K562 (cell line): ENCODE measurements around the gene ARID3C. TPM values are rescaled to one million over a fixed set of nuclear protein-coding genes. Genes with fewer than 3 reads are reported as not detected.
A peak's percentile ranks its signal among the peaks of the same experiment; 100 is the strongest.

Source experiments
- ATAC-seq: fragments of 200-7000 bp; cut with Tn5 transposase; 3 replicates; pipeline ENCODE4 v1.9.1; 2020; ENCODE audit warnings: moderate library complexity
- BruUV-seq: library from RNA; stranded (reverse); fragments of 400-500 nt; replicated peaks from 2 replicates; lab custom pipeline; 2021; lab: Mats Ljungman, UMichigan
- CTCF ChIA-PET: fragments of 300-600 bp; formaldehyde crosslinking; extraction: SDS; loops from one replicate; lab custom pipeline; 2021; ENCODE audit warnings: low intra/inter-chr PET ratio; lab: Yijun Ruan, JAX
- POLR2A ChIA-PET: fragments of 300-600, 350-650 bp; sonication (Branson Sonifier 250); formaldehyde crosslinking; extraction: SDS; loops from one replicate; lab custom pipeline; 2021; ENCODE audit warnings: antibody characterized with exemption, inconsistent platforms; lab: Yijun Ruan, JAX
- DNase-seq, 4 experiments: peaks; one replicate each; pipeline versions ENCODE4 v3.0.0 to v3.0.0-alpha.2; 2011 to 2018; ENCODE audit warnings: low spot score in 3 of 4, mixed read lengths in 3 of 4; ENCODE audit errors: extremely low read depth in 1 of 4
- FAIRE-seq: peaks from 2 replicates; lab custom pipeline; 2011; peaks lifted over from hg19 to GRCh38; lab: Jason Lieb, UNC
- H2AFZ ChIP-seq: 2 replicates; pipeline ENCODE4 v1.6.0; 2011; ENCODE audit warnings: low read depth, low read length, control low read depth, inconsistent platforms
- H3K27ac ChIP-seq: fragments of 200-600 bp; 3 replicates; pipeline ENCODE4 v1.8.0; 2011; ENCODE audit warnings: low read depth, mild to moderate bottlenecking, control low read depth, inconsistent platforms, low read length, moderate library complexity, mixed read lengths; ENCODE audit errors: extremely low read depth
- H3K27me3 ChIP-seq, 2 experiments: fragments of 300-600 bp in 1 of 2; 2 replicates in 1 of 2; 3 replicates in 1 of 2; pipeline versions ENCODE4 v1.6.0 to v1.8.0; 2011; ENCODE audit warnings: inconsistent platforms in 2 of 2, low read length in 2 of 2, mild to moderate bottlenecking in 1 of 2, mixed read lengths in 1 of 2, moderate library complexity in 1 of 2; ENCODE audit not compliant: control insufficient read depth in 2 of 2, insufficient read depth in 2 of 2
- H3K36me3 ChIP-seq: fragments of 300-600 bp; 3 replicates; pipeline ENCODE4 v1.8.0; 2011; ENCODE audit warnings: mild to moderate bottlenecking, low read length, inconsistent platforms; ENCODE audit not compliant: control insufficient read depth, insufficient read depth
- H3K4me1 ChIP-seq, 2 experiments: fragments of 200-600 bp in 1 of 2; replicated peaks in 1 of 2; 2 replicates in 1 of 2; 3 replicates in 1 of 2; pipeline versions ENCODE4 v1.5.1 to v1.8.0; 2011; ENCODE audit warnings: inconsistent platforms in 2 of 2, low read length in 2 of 2, mild to moderate bottlenecking in 1 of 2, mixed read lengths in 1 of 2, moderate library complexity in 1 of 2; ENCODE audit not compliant: control insufficient read depth in 2 of 2, insufficient read depth in 2 of 2
- H3K4me2 ChIP-seq: 2 replicates; pipeline ENCODE4 v1.6.1; 2011; ENCODE audit warnings: low read length, control low read depth, inconsistent platforms, mixed read lengths; ENCODE audit not compliant: insufficient read depth
- H3K4me3 ChIP-seq: fragments of 200-600 bp; sonication (generic), shearing (Covaris generic); 2 replicates; pipeline ENCODE4 v1.5.1; 2016; ENCODE audit warnings: control low read depth, inconsistent platforms
- H3K79me2 ChIP-seq: fragments of 200-600 bp; 3 replicates; pipeline ENCODE4 v1.8.0; 2011; ENCODE audit warnings: low read length, inconsistent platforms; ENCODE audit not compliant: control insufficient read depth, insufficient read depth
- H3K9ac ChIP-seq, 2 experiments: 2 replicates each; pipeline versions ENCODE4 v1.6.0 to v1.6.1; 2011; ENCODE audit warnings: low read depth in 2 of 2, low read length in 2 of 2, control low read depth in 1 of 2, inconsistent platforms in 1 of 2, mild to moderate bottlenecking in 1 of 2, mixed read lengths in 1 of 2; ENCODE audit not compliant: insufficient read depth in 1 of 2
- H3K9me1 ChIP-seq: one replicate; pipeline ENCODE4 v1.6.0; 2011; ENCODE audit warnings: inconsistent platforms, mild to moderate bottlenecking, low read length, moderate library complexity; ENCODE audit not compliant: control insufficient read depth, insufficient read depth
- H3K9me3 ChIP-seq: replicated peaks from 2 replicates; pipeline ENCODE4 v1.5.1; 2011; ENCODE audit warnings: low read depth, low read length, inconsistent platforms; ENCODE audit not compliant: control insufficient read depth, insufficient read depth
- H4K20me1 ChIP-seq: replicated peaks from 2 replicates; pipeline ENCODE4 v1.6.1; 2011; ENCODE audit warnings: low read length, inconsistent platforms, mixed read lengths; ENCODE audit not compliant: control insufficient read depth, insufficient read depth
- DNMT1 ChIP-seq: fragments of 450-650 bp; IDR thresholded peaks from 2 replicates; pipeline ENCODE4 v1.6.1; 2016; ENCODE audit warnings: antibody characterized with exemption, mild to moderate bottlenecking
- JUN ChIP-seq, 2 experiments: sonication (generic) in 1 of 2; formaldehyde crosslinking in 1 of 2; IDR thresholded peaks; 2 replicates each; pipeline versions ENCODE4 v1.6.1 to v1.8.0; 2012 to 2022; ENCODE audit warnings: borderline replicate concordance in 2 of 2, mild to moderate bottlenecking in 2 of 2, improper control_type of control experiment in 1 of 2, low read depth in 1 of 2, low read length in 1 of 2, missing genetic modification reagents in 1 of 2
- MNT ChIP-seq, 2 experiments: fragments of 450-650 bp; conservative IDR thresholded peaks; 2 replicates each; pipeline ENCODE4 v1.6.1; 2017; ENCODE audit warnings: mild to moderate bottlenecking in 2 of 2, moderate library complexity in 2 of 2
- MXI1 ChIP-seq: IDR thresholded peaks from 2 replicates; pipeline ENCODE4 v1.6.1; 2011; ENCODE audit warnings: low read depth, mild to moderate bottlenecking, improper control_type of control experiment, low read length
- SIN3A ChIP-seq, 2 experiments: fragments of 150-350 bp in 1 of 2; IDR thresholded peaks; 2 replicates each; pipeline ENCODE4 v1.6.1; 2011 to 2016; ENCODE audit warnings: borderline replicate concordance in 2 of 2, low read depth in 2 of 2, low read length in 2 of 2, mild to moderate bottlenecking in 2 of 2, moderate library complexity in 2 of 2; ENCODE audit not compliant: control insufficient read depth in 1 of 2
- SMARCA4 ChIP-seq: fragments of 450-650 bp; IDR thresholded peaks from 2 replicates; pipeline ENCODE4 v1.6.1; 2016
- WGBS: fragments of 100-300 bp; shearing (Covaris generic); methylation state at CpG from one replicate; pipeline ENCODE4 v1.1.6; 2016; ENCODE audit warnings: low coverage, mixed read lengths; ENCODE audit not compliant: insufficient coverage; ENCODE audit errors: missing lambda C conversion rate; 5-methylcytosine and 5-hydroxymethylcytosine counted together
- in situ Hi-C: fragments of 300-500 bp; cut with MboI; formaldehyde crosslinking; loops from 4 replicates; pipeline ENCODE4 v1.15.0; 2018; ENCODE audit warnings: inconsistent platforms, mixed read lengths
- intact Hi-C: fragments of 100-400 bp; cut with micrococcal nuclease; formaldehyde crosslinking; loops from 2 replicates; pipeline ENCODE4 v1.14.2; 2022
- polyA plus RNA-seq, 8 experiments: library from polyadenylated mRNA; depleted of rRNA in 4 of 8; stranded (reverse) in 5 of 8; unstranded in 3 of 8; fragments of >200 nt; fragmentation: Nextera tagmentation in 2 of 8; fragmentation: Illumina TruSeq in 1 of 8; extraction: Ambion mirVana in 2 of 8; extraction: Trizol in 1 of 8; gene quantifications; 2 replicates each; pipeline versions ENCODE4 v1.2.1 to v1.2.3, GENCODE V29; 2011 to 2014; ENCODE audit warnings: inconsistent platforms in 1 of 8, missing spikeins in 1 of 8
- total RNA-seq, 7 experiments: library from RNA; depleted of rRNA in 6 of 7; stranded (reverse); fragments of >200 nt in 6 of 7; fragmentation: Illumina TruSeq in 2 of 7; extraction: Trizol in 2 of 7; gene quantifications; 2 replicates each; pipeline versions ENCODE4 v1.2.1 to v1.2.3, GENCODE V29; 2011 to 2021; ENCODE audit warnings: low replicate concordance in 1 of 7
- TF ChIP-seq, protein P1 (sequence below): fragments of 450-650 bp; IDR thresholded peaks from 2 replicates; pipeline ENCODE4 v1.6.1; 2016; ENCODE audit warnings: borderline replicate concordance

The ARID3C gene
- total and polyA plus RNA-seq, 9 of the 15 experiments (the other 6 are each of a cell fraction or from before 2014, with no cell fraction given) = not detected

- ChIA-PET POLR2A (interaction anchor here (2.6 kb wide), 1 partner anchor 8 kb away, joined by 13 read pairs; no protein-coding TSS in a partner anchor), CTCF (interaction anchor here (0.8 kb wide), 1 partner anchor 50 kb away, joined by 3 read pairs; no protein-coding TSS in a partner anchor)
- TF ChIP-seq, protein P1, sequence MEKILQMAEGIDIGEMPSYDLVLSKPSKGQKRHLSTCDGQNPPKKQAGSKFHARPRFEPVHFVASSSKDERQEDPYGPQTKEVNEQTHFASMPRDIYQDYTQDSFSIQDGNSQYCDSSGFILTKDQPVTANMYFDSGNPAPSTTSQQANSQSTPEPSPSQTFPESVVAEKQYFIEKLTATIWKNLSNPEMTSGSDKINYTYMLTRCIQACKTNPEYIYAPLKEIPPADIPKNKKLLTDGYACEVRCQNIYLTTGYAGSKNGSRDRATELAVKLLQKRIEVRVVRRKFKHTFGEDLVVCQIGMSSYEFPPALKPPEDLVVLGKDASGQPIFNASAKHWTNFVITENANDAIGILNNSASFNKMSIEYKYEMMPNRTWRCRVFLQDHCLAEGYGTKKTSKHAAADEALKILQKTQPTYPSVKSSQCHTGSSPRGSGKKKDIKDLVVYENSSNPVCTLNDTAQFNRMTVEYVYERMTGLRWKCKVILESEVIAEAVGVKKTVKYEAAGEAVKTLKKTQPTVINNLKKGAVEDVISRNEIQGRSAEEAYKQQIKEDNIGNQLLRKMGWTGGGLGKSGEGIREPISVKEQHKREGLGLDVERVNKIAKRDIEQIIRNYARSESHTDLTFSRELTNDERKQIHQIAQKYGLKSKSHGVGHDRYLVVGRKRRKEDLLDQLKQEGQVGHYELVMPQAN = peak; percentile 12
- TF ChIP-seq SMARCA4 = 0 out of 2 replicates have a peak, but pooled peaks have one; percentile 4
- TF ChIP-seq SIN3A (IDR thresholded peaks at IDR 0.05; ENCODE audit: borderline replicate concordance in 2 of 2, control insufficient read depth in 1 of 2, low read depth in 2 of 2, low read length in 2 of 2) = peak in 1 of 2 experiments; percentile 56; a peak in 2 of 4 replicates
- TF ChIP-seq MNT (conservative IDR thresholded peaks at IDR 0.05) = peak; percentile 42 to 59; a peak in 3 of 4 replicates
- TF ChIP-seq DNMT1 = no peak
- TF ChIP-seq MXI1 = peak; percentile 63; the same call in 1 of the 2 replicates
- no peak for TF ChIP-seq JUN (IDR thresholded peaks at IDR 0.05; ENCODE audit: borderline replicate concordance, low read depth, low read length)
- TF ChIP-seq JUN (CRISPR knock-in tag; IDR thresholded peaks at IDR 0.05; ENCODE audit: borderline replicate concordance) = no peak
- Histone ChIP-seq H3K79me2 (peaks cover 11% of the 10 kb centered on the region), H3K9me1 (peaks cover 7% of the 10 kb centered on the region), H3K4me1 (peaks cover 36 to 48% of the 10 kb centered on the region in 2 experiments), H3K27ac (peak overlapping the region; percentile 72), H3K4me3 (peak overlapping the region; percentile 34), H4K20me1 (no peaks in the 10 kb centered on the region), H3K36me3 (peaks cover 27% of the 10 kb centered on the region; the same call in 2 of the 3 replicates), H3K9ac (peak overlapping the region; percentile 47 to 87; a peak in 3 of 4 replicates), H2AFZ (peak overlapping the region; percentile 76), H3K9me3 (no peaks in the 10 kb centered on the region), H3K4me2 (peak overlapping the region; percentile 98), H3K27me3 (no peaks in the 10 kb centered on the region)
- intact Hi-C loops = no loop called here
- WGBS = 22% methylated on average over 5 of the region's 5 CpGs
- no peak for DNase-seq
- 0 out of 3 replicates have a peak, but pooled peaks have one; percentile 6 for ATAC-seq
- BruUV-seq = no TSS peak
- no peak for FAIRE-seq
- in situ Hi-C loops = no loop called here
These were observed 23.7 kb upstream of the ARID3C start for GRCh38 chr9:34652602-34653000.
